AG09309 (cell line): ENCODE measurements around the gene MOXD1.
A peak's percentile ranks its signal among the peaks of the same experiment; 100 is the strongest.

Experiments used
- DNase-seq: peaks from one replicate; pipeline ENCODE4 v3.0.0-alpha.2; 2010; ENCODE audit warnings: low read depth
- H3K4me3 ChIP-seq: 2 replicates; pipeline ENCODE4 v1.5.1; 2011; ENCODE audit warnings: mild to moderate bottlenecking, low read depth, low read length, moderate library complexity; ENCODE audit not compliant: control insufficient read depth
- TF ChIP-seq, protein P1 (sequence below): IDR thresholded peaks from 2 replicates; pipeline ENCODE4 v1.5.1; 2011; ENCODE audit warnings: mild to moderate bottlenecking, low read depth, low read length, inconsistent platforms; ENCODE audit not compliant: insufficient read depth, control insufficient read depth; ENCODE audit errors: missing control alignments

MOXD1 gene

DNA sequence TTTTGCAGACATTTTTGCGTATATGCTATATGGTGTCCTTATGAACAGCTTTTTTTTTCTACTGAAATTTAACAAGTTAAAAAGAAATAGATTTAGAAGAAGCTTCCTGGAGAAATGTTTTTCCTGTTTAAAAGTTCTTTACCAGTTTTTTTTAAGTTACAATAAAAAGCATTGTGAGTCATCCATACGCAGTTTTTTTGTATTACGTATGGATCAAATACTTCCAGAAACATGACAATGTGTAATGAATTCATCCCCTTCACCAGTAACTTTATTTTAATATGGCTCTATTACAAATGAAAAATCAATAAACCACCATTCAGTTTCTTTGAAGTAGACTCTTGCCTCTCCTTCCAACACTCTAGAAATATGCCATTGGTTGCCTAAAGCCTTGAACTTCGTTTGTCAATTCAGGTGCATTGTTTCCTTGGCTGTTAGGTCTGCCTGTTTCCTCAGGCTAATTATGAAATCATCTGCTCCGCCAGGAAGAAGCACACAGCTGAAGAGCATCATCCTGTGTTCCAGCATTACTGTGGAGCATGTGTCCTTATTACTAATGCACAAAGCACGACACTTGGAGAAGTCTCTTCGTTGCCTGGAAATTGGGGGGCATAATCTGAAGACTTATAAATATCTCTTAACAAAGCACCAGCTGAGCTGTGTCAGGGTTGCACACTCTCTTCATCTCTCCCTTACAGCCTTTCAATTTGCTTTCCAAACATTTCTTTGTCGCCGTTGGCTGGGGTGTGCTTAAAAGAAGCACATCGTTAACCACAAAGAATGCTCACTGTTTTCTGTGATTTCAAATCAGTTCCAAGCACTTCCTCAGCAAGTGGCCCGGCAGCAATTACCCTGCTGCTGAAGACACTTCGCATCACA, 9.6 kb downstream of the MOXD1 start:
- TF ChIP-seq, protein P1, sequence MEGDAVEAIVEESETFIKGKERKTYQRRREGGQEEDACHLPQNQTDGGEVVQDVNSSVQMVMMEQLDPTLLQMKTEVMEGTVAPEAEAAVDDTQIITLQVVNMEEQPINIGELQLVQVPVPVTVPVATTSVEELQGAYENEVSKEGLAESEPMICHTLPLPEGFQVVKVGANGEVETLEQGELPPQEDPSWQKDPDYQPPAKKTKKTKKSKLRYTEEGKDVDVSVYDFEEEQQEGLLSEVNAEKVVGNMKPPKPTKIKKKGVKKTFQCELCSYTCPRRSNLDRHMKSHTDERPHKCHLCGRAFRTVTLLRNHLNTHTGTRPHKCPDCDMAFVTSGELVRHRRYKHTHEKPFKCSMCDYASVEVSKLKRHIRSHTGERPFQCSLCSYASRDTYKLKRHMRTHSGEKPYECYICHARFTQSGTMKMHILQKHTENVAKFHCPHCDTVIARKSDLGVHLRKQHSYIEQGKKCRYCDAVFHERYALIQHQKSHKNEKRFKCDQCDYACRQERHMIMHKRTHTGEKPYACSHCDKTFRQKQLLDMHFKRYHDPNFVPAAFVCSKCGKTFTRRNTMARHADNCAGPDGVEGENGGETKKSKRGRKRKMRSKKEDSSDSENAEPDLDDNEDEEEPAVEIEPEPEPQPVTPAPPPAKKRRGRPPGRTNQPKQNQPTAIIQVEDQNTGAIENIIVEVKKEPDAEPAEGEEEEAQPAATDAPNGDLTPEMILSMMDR: no peak
- peak; percentile 70 for DNase-seq
- H3K4me3 ChIP-seq: peak overlapping the region; percentile 24

DNA sequence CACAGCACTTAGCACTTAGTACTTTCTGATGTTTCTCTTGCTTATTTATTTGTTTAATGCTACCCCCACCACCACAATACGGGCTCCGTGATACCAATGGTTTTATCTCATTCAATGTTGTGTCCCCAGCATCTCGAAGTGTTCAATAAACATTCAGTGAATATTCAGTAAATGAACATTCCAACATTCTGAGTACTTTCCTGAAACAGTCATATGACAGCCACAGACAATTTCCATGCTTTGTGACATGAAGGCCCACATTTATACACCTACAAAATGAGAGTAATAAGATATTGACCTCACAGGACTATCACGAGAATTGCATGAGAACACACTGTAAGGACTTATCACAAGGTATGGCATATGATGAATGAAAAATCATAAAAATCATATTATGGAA, 10.8 kb downstream of the MOXD1 start:
- no peak overlapping the region for H3K4me3 ChIP-seq
- TF ChIP-seq, protein P1: no peak
- DNase-seq: no peak

DNA sequence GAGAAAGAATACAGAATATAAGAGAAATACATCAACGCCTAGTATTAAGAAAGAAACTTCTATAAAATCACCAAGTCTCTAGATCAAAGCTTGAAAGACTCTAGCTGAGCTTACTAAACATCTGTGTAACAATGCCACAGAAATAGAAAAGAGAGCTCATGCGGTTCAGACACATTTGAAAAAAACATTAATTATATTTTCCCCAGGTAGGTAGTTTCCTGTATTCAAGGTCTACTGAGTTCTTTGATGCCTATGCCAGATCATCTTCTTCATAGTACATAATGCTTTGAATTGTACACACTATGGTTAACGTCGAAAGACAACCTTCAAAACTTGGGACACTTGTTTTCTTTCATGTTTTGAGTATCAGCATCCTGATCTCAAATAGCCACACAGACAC, 11.3 kb downstream of the MOXD1 start:
- TF ChIP-seq, protein P1: no peak
- DNase-seq: no peak
- H3K4me3 ChIP-seq: no peak overlapping the region

DNA sequence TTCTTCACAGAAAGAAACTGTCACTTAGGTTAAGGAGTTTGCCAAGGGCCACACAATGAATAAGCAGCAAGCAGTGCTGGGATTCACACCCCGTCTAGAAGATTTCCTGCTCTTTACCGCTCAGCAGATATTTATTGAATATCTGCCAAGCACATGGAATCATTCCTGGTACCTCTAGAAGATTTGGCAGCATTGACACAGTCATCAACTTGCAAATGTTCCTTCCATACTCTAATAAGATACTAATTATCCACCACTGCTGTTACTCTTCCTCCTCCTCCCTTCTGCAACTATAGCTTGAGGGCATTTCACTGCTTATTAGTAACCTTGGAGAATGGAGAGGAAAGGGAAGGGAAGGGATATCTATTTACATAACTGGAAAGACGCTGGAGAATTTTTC, 13.0 kb downstream of the MOXD1 start:
- TF ChIP-seq, protein P1: no peak
- H3K4me3 ChIP-seq: no peak overlapping the region
- DNase-seq: no peak

DNA sequence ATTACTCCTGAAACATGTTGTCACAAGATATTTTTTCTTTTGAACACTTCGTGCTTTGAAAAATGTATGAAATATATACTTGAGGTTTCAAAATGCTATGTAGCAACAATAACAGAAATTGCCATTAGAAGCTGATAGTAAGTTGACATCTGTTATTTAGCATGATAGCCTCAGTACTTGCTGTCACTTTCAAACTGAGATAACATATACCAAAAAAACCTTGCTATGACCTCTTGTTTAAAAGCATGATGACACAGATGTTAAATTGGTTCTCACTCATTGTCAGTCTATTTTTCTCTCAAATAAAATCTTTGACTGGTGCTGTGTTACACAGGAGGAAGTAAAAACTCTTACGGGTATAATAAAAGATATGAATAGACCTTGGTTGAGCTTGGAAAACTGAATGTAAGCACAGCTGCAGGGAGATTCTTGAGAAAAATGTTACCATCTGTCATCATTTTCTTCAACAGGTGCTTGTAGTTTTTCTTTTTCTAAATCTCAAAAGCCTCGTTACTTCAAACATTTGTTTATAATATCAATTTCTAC, 18.6 kb downstream of the MOXD1 start:
- H3K4me3 ChIP-seq: no peak overlapping the region
- DNase-seq: no peak
- TF ChIP-seq, protein P1: no peak

DNA sequence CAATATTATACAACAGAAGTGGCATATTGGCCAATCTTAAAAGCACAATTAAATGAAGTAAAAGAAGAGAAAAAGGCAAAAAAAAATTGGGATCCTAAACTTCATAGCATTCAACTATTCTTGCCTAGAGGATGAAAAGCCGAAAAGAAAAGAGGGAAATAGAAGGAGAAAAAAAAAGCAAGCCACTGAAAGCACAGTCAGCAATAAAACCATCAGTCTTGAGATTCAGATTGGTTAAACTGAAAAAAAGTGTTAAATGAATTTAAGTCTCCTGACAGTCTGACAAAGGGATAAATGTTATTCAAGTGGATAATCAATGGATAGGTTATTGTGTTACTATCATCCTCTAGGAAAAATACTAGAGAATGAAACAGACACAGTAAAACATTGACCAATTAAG, 19.9 kb downstream of the MOXD1 start:
- TF ChIP-seq, protein P1: no peak
- DNase-seq: no peak
- no peak overlapping the region for H3K4me3 ChIP-seq
